GM18861 (cell line): ENCODE measurements around the gene NRG3.
"Not testable (repeated sequence)": the region's sequence is repeated elsewhere in the genome, so short reads cannot be mapped to it uniquely, and the experiment has no call there.

Experiments
- ATAC-seq: cut with Tn5 transposase; IDR thresholded peaks from one replicate; pipeline ENCODE4 v1.9.1; 2021; ENCODE audit not compliant: unreplicated experiment

The NRG3 gene

DNA sequence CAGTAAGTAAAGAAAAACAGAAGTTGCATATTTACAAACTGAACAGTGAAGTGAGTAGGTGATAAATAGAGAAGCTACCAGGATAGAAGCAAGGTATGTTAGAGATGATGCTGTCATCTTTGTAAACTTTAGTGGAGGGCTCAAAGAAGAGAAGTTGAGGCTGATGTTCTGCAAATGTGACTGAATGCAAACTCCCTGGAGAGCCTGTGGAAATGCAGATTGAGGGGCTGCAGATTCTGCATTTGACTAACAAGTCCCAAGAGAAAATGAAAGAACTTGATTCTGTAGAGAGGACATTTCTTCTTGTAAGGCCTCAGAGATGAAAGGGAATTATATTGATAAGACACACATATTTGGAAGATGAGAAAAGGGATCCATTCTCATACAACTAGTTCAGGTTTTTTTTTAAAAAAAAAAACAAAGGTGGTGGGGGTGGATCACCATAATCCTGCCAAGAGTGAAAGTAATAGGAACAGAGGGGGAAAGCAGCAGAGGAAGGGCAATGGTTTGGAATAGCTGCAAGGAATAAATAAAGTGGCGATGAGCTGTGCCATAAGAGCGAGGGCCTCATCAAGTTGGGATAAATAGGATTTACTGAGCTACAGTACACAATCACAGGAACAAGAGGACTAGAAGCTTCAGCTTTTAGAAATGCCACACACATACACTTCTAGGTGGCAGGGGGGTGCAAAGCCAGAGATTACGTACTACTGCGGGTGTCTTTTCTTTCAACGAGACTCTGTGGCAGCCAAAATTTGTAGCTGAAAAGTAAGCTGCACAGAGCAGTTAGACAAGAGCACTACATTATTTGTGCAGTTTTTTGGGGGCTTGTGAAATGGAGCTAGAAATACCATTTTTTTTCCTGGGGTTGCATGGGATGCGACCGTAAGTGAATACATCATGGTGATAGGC is 778.5 kb downstream of the NRG3 start:
- ATAC-seq: no peak

DNA sequence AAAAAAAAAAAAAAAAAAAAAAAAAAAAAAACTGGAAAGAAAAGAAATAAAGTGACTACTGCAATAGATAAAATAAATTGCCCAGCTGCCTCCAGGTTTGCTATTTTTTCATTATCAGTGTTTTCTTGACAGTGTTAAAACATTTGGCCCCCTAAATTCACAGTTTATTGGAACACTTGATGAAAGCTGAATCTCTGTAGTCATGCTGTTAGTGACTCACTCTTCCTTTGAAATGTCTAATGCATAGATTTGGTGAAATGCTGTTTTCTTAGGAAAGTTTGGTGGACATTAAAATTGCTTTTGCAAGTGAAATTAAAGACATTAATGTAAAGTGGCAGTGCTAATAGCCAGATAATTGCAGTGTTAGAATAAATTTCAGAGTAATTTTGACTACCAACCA is 785.2 kb downstream of the NRG3 start:
- ATAC-seq: no peak

- no peak for ATAC-seq
Observed at GRCh38 chr10:82660986-82661385, 786.0 kb downstream of the NRG3 start.

GRCh38 chr10:82661701-82662100 is 786.7 kb downstream of the NRG3 start:
- no peak for ATAC-seq

- no peak for ATAC-seq
Observed at GRCh38 chr10:82668221-82668895, 793.4 kb downstream of the NRG3 start.

GRCh38 chr10:82674036-82674435 is 799.0 kb downstream of the NRG3 start:
- ATAC-seq: no peak

DNA sequence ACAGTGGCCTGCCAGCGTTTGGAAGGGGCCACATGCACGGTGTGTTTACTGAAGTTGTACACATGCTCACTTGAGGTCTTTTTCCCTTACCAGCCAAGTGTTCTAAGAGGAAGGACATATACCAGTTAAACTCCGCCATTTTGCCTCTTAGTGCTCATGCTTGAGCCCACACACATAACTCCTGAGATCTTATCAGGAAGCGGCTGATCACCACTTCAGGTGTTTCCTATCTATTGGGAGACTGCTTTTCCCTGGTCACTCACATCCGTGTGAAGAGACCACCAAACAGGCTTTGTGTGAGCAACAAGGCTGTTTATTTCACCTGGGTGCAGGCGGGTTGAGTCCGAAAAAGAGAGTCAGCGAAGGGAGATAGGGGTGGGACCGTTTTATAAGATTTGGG is 802.9 kb downstream of the NRG3 start:
- ATAC-seq: not testable (repeated sequence)

- ATAC-seq: not testable (repeated sequence)
Observed at GRCh38 chr10:82678451-82678850, 803.5 kb downstream of the NRG3 start.

DNA sequence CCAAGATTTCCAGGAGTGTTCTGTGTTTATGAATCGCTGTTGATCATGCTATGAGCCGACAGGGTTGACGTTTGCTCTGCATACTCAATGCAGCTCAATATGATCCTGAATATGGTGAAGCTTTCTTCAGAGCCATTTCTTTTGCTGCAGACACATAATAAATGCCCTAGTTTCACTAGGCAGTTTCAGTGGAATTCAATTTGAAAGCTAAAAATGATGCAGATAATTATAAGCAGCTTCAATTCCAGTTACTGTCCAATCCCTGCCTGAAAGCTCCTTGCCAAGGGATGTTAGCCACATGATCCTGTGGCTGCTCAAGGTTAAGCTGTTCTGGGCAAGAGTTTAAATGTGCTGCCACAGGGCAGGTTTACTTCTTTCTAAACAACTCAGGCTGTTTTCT is 805.6 kb downstream of the NRG3 start:
- ATAC-seq: no peak

- no peak for ATAC-seq
Observed at GRCh38 chr10:82683945-82684344, 809.0 kb downstream of the NRG3 start.

DNA sequence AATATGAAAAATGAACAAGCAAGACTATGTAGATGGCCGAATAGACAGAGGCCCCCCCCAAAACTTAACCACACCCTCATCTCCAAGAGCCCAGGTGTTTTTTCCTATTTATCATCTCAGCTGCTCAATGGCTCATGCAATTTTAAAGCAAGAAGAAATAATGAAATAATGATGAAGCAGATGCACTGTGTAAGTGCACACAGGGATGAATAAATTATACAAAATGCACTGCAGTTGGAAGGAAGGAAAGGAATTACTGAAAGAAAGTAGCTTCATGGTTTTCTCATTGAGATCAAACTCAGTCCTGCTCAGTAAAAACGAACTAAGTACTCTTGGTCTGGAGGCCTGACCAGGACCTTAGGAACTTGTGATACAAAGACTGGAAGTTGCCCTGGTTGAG is 810.1 kb downstream of the NRG3 start:
- ATAC-seq: no peak

DNA sequence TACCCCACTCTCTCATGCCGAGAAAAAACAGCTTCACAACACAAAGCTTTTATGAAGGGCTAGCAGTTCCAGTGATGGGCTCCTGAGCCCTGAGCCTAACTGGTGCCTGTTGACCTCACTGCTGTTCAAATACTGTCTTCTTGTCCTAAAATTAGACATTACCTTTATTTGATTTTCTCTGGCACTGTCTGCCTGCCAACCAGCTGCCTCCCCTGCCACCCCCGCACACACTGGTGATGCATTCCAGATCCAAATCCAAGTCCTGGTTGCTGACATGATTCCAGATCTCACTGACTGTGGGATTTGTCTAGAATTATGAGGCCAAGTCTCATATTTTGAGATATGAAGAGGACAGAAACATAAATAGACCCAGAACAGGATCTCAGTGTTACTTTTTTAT is 816.2 kb downstream of the NRG3 start:
- ATAC-seq: no peak

GRCh38 chr10:82692458-82692857 is 817.5 kb downstream of the NRG3 start:
- no peak for ATAC-seq

GRCh38 chr10:82721831-82722230 is 846.8 kb downstream of the NRG3 start:
- no peak for ATAC-seq

- no peak for ATAC-seq
Observed at GRCh38 chr10:82722273-82722672, 847.3 kb downstream of the NRG3 start.

GRCh38 chr10:82736305-82736704 is 861.3 kb downstream of the NRG3 start:
- ATAC-seq: no peak

DNA sequence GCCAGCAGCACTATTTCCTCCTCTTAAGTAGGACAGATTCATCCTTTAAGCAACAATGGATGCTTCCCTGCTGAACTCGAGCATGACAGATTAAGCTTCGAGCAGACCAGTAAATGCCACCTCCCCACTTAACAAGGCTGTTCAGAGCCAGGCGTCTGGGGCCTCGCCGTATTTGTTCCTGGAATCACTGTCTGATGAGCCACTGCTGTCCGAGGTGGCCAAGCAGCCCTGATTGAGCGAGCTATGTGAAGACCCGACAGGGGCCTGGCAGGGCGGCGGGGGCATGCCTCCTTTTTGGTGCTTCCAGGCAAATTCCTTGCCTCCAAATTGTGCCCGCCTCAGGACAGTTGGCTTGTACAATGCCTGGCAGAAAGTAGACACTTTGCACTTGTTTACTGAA is 862.6 kb downstream of the NRG3 start:
- ATAC-seq: no peak

GRCh38 chr10:82738592-82738991 is 863.6 kb downstream of the NRG3 start:
- ATAC-seq: no peak

- no peak for ATAC-seq
Observed at GRCh38 chr10:82742478-82742877, 867.5 kb downstream of the NRG3 start.

GRCh38 chr10:82742898-82743297 is 867.9 kb downstream of the NRG3 start:
- ATAC-seq: no peak

DNA sequence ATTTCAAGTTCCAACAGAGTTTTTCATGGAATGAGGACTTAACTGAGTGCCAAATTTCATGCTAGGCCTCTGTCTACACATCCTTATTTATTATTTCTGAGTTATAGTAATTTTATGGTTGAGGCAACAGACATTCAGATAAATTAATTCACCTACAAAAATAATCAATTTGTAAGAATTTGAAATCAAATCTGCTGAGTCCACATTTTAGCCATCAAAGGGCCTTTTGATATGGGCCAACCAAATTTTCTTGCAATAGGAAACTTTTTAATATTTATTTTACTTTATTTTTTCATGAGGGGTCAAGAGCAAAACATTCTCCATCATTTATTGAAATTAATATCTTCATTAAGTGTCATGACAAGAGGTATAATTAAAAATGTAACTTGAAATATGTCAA is 875.5 kb downstream of the NRG3 start:
- ATAC-seq: no peak

GRCh38 chr10:82757397-82757796 is 882.4 kb downstream of the NRG3 start:
- no peak for ATAC-seq
